Left ventricle myocardium inferior (tissue), 1 donor: ENCODE data around the gene STK11IP. TPM values are rescaled to one million over a fixed set of nuclear protein-coding genes. Genes with fewer than 3 reads are reported as not detected.

Source experiments
- DNase-seq: peaks from one replicate; pipeline ENCODE4 v3.0.0-alpha.2; 2020
- H3K27ac ChIP-seq: fragments of 200-600 bp; replicated peaks from 2 replicates; pipeline ENCODE4 v1.8.0; 2021
- H3K27me3 ChIP-seq: fragments of 200-600 bp; 2 replicates; pipeline ENCODE4 v1.8.0; 2021; ENCODE audit warnings: low read depth
- H3K36me3 ChIP-seq: fragments of 200-600 bp; 2 replicates; pipeline ENCODE4 v1.8.0; 2021
- H3K4me1 ChIP-seq: fragments of 200-600 bp; 2 replicates; pipeline ENCODE4 v1.8.0; 2021
- H3K4me3 ChIP-seq: fragments of 200-600 bp; 2 replicates; pipeline ENCODE4 v1.8.0; 2021; ENCODE audit warnings: mild to moderate bottlenecking, moderate library complexity
- H3K9me3 ChIP-seq: fragments of 200-600 bp; replicated peaks from 2 replicates; pipeline ENCODE4 v1.8.0; 2021
- CTCF ChIP-seq: fragments of 200-600 bp; IDR thresholded peaks from 2 replicates; pipeline ENCODE4 v1.8.0; 2021; ENCODE audit warnings: antibody characterized with exemption, mild to moderate bottlenecking, borderline replicate concordance
- intact Hi-C: fragments of 100-400 bp; cut with micrococcal nuclease; formaldehyde crosslinking; loops from one replicate; pipeline ENCODE4 v1.11.0; 2022
- total RNA-seq: library from RNA; stranded (reverse); fragmentation: NEBNext Ultra II Directional; extraction: Animal tissue kit (Norgen Biotek cat#: 25700); gene quantifications from one replicate; pipeline ENCODE4 v1.2.1, GENCODE V29; 2021
- donor health status: DM: no; HTN: yes; CAD: no; lungs with severe emphysema.

Gene STK11IP
- total RNA-seq, 1 donor from 2014 or later = 15.9 TPM

- intact Hi-C loops = no loop called here
- Histone ChIP-seq H3K9me3 (no peaks in the 10 kb centered on the region), H3K36me3 (peaks cover 12% of the 10 kb centered on the region), H3K4me3 (peak overlapping the region; percentile 67), H3K27ac (no peak overlapping the region), H3K27me3 (peaks cover 47% of the 10 kb centered on the region), H3K4me1 (peaks cover 21% of the 10 kb centered on the region)
- no peak for DNase-seq
- TF ChIP-seq CTCF = no peak
Observed at GRCh38 chr2:219553168-219553417, 44.6 kb upstream of the STK11IP start.

GRCh38 chr2:219553463-219553963 is 44.1 kb upstream of the STK11IP start:
- H3K36me3 ChIP-seq = peaks cover 15% of the 10 kb centered on the region

GRCh38 chr2:219554350-219554749 is 43.3 kb upstream of the STK11IP start:
- no peak for DNase-seq
- H3K36me3 ChIP-seq = peaks cover 15% of the 10 kb centered on the region
- no peak for TF ChIP-seq CTCF
- H3K27me3 ChIP-seq = peaks cover 47% of the 10 kb centered on the region
- no peak overlapping the region for H3K4me3 ChIP-seq
- peaks cover 21% of the 10 kb centered on the region for H3K4me1 ChIP-seq
- no peaks in the 10 kb centered on the region for H3K9me3 ChIP-seq
- intact Hi-C loops = no loop called here
- H3K27ac ChIP-seq = no peak overlapping the region

More at GRCh38 chr2:219553463-219553963, 44.1 kb upstream of the STK11IP start:
- H3K27me3 ChIP-seq = peaks cover 47% of the 10 kb centered on the region
- no peak overlapping the region for H3K27ac ChIP-seq
- DNase-seq = no peak
- no peaks in the 10 kb centered on the region for H3K9me3 ChIP-seq
- intact Hi-C loops = no loop called here
- no peak overlapping the region for H3K4me3 ChIP-seq
- no peak for TF ChIP-seq CTCF
- H3K4me1 ChIP-seq = peaks cover 21% of the 10 kb centered on the region

GRCh38 chr2:219555956-219556355 is 41.7 kb upstream of the STK11IP start:
- no peak for TF ChIP-seq CTCF
- Histone ChIP-seq H3K36me3 (peaks cover 15% of the 10 kb centered on the region), H3K27ac (no peak overlapping the region), H3K27me3 (peaks cover 37% of the 10 kb centered on the region), H3K4me1 (peaks cover 31% of the 10 kb centered on the region), H3K9me3 (no peaks in the 10 kb centered on the region), H3K4me3 (no peak overlapping the region)
- no peak for DNase-seq
- intact Hi-C loops = no loop called here

- intact Hi-C loops = no loop called here
- H3K27me3 ChIP-seq = peaks cover 32% of the 10 kb centered on the region
- peaks cover 15% of the 10 kb centered on the region for H3K36me3 ChIP-seq
- H3K4me3 ChIP-seq = no peak overlapping the region
- peaks cover 34% of the 10 kb centered on the region for H3K4me1 ChIP-seq
- no peaks in the 10 kb centered on the region for H3K9me3 ChIP-seq
- TF ChIP-seq CTCF = no peak
- H3K27ac ChIP-seq = no peak overlapping the region
- no peak for DNase-seq
Observed at GRCh38 chr2:219556413-219556812, 41.2 kb upstream of the STK11IP start.

- no peaks in the 10 kb centered on the region for H3K9me3 ChIP-seq
- no peak overlapping the region for H3K4me3 ChIP-seq
- peaks cover 24% of the 10 kb centered on the region for H3K36me3 ChIP-seq
- H3K4me1 ChIP-seq = peaks cover 32% of the 10 kb centered on the region
- H3K27me3 ChIP-seq = peaks cover 23% of the 10 kb centered on the region
- intact Hi-C loops = no loop called here
- no peak overlapping the region for H3K27ac ChIP-seq
- no peak for TF ChIP-seq CTCF
- DNase-seq = no peak
Observed at GRCh38 chr2:219557320-219557719, 40.3 kb upstream of the STK11IP start.
